ENCODE results near the gene PSMD10.

PSMD10 gene

GRCh38 chrX:108072746-108073145, 18.6 kb downstream of the PSMD10 start:
- no peak for DNase-seq (ENCODE audit: low read depth in 1 of 2, low spot score in 1 of 2)

DNA sequence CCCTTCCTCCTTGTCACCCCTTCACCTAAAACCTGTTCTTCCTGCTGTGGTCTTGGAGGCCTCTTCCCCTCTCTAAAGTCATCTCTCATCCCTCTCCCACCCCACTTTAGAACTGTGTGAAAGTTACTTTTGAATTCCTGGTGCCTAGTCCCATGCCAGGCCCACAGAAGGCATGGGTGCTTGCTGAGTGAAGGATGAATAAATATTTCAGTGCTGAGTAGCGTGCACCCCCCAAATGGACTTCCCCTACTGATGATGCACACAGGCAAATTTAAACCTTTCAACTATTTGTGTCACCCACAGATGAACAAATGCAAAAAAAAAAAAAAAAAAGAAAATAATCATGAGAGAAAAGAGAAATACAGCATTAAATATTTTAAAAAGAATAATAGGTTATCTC, 19.8 kb downstream of the PSMD10 start:
- DNase-seq (ENCODE audit: low read depth in 1 of 2, low spot score in 1 of 2) = no peak

DNA sequence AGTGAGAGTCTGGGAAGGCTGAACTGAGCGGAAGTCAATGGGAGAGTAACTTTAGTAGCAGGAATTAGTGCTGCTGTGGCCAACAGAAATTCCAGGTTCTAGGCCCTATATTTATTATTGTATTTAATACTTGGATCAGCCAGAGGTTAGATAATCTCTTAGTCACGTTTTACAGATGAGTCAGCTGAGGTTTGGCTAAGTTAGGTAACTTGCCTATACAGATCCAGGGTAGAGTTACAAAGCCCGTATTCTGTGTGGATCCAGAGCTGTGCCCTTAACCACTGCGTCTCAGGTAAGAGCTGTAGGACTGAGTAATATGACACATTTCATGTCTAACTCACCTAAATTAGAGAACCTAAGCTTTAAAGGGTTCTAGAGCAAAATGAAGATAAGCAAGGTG, 20.5 kb downstream of the PSMD10 start:
- DNase-seq (ENCODE audit: low read depth in 1 of 2, low spot score in 1 of 2) = no peak

- no peak for DNase-seq (ENCODE audit: low read depth in 1 of 2, low spot score in 1 of 2)
These were observed 23.2 kb downstream of the PSMD10 start for GRCh38 chrX:108068121-108068520.

- DNase-seq (ENCODE audit: low read depth in 1 of 2, low spot score in 1 of 2) = no peak
These were observed 26.7 kb downstream of the PSMD10 start for GRCh38 chrX:108064613-108065012.

DNA sequence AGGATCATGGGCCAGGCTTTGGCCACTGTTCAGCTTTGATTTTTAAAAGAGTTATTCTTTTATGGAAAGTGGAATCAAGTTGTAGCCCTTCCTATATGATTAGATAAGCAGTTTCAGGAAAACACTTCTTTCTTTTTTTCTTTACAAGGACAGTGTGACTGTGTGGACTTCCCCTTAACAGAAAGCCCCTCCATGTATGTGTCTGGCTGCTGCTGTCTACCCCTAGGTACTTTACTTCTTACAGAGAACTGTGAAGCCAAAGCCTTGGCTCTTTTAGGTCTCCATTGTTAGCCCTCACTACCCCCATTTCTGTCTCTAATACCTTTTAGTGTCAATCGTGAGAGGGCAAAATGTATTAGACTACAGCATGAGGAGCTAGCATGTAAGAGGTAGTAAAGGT, 27.3 kb downstream of the PSMD10 start:
- no peak for DNase-seq (ENCODE audit: low read depth in 1 of 2, low spot score in 1 of 2)

GRCh38 chrX:108059801-108060200, 31.5 kb downstream of the PSMD10 start:
- no peak for DNase-seq (ENCODE audit: low read depth in 1 of 2, low spot score in 1 of 2)

GRCh38 chrX:108055546-108055945, 35.8 kb downstream of the PSMD10 start:
- DNase-seq (ENCODE audit: low read depth in 1 of 2, low spot score in 1 of 2) = no peak

DNA sequence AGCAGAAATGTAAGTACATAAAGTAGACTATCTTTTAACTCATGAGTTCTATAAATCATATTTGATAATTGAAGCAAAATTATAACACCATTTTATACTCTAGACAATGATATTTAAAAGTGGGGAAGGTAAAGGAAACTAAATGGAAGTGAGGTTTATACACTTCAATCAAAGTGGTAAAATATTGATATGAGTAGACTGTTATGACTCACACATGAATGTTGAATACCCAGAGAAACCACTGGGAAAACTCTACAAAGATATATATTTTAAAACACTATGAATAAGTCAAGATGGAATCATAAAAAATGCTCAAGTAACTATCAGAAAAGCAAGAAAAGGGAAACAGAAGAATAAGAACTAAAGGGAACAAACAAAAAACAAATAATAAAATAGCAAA, 38.1 kb downstream of the PSMD10 start:
- DNase-seq (ENCODE audit: low read depth in 1 of 2, low spot score in 1 of 2) = no peak

DNA sequence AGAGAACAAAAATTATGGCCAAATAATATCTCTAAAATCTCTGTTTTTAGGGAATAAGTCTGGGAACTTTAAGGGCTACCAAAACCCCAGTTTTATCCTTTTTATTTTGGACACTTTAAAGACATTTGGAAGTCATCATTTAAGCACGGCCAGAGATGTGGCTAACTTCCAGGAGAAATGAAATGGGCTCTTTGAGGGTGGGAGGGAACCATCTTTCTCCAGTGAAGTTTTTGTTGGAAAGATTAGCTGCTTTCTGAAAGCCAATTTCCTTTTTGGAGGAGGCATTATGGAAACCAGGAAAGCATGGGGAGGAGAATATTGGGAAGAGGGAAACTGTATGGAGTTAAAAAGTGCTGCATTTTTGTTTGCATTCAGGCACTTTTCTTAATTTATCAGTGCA, 41.7 kb downstream of the PSMD10 start:
- no peak for DNase-seq (ENCODE audit: low read depth in 1 of 2, low spot score in 1 of 2)

GRCh38 chrX:108044554-108045256, 46.6 kb downstream of the PSMD10 start, which contains the start of gene VSIG1:
VSIG1 (plus strand) TSS chrX:108045065; CDS start chrX:108045131, 66 bp downstream.
- DNase-seq (ENCODE audit: low read depth in 1 of 2, low spot score in 1 of 2) = no peak

- no peak for DNase-seq (ENCODE audit: low read depth in 1 of 2, low spot score in 1 of 2)
These were observed 54.9 kb downstream of the PSMD10 start for GRCh38 chrX:108036298-108036973.

GRCh38 chrX:108034725-108035124, 56.6 kb downstream of the PSMD10 start:
- DNase-seq (ENCODE audit: low read depth in 1 of 2, low spot score in 1 of 2) = no peak
